NCI-H2107 (cell line): ENCODE measurements around the gene PPFIA2.

ENCODE experiments used
- DNase-seq: peaks from one replicate; lab custom pipeline; 2025; lab: John Stamatoyannopoulos, UW

PPFIA2 gene

GRCh38 chr12:81759190-81760051, at the start of gene PPFIA2:
Gene PPFIA2, minus strand, starts transcription at chr12:81759350.
- peak; percentile 6 for DNase-seq

DNA sequence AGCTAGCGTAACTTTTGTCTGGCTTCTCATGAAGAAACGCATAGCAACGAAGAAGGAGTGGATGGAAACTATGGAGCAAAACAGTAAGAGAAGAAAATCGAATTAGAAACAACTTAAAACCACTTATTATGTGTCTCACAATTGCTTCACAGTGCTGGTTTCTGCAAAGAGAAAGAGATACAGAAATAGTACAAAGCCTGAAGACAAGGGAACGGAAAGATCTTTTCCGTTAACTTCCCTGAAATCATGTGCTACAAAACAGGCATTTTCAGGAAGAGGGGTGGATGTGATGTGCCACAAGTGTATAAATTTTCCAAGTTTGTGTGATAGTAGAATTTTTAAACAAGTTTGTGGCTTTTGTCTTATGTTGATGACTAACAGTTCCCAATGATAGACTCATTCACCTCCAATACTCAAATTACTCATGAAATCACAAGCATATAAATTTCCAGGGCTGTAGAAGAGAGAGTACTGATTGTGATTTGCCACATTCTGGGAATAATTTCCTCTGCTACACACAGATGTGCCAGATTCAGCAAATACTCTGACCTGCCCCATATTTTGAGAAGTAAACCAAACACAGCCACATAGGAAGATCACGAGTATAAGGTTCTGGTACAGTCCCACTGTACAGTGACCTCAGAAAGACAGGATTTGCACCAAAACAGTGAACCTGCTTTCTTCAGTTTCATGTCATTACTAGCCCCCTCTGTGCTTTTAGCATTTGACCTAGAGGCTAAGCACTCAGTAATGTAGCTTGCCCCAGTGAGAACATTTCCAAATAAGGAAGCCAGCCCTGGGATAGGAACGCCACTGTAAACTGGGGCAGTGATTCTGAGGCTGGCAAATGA, 41.4 kb upstream of the PPFIA2 start:
- no peak for DNase-seq

DNA sequence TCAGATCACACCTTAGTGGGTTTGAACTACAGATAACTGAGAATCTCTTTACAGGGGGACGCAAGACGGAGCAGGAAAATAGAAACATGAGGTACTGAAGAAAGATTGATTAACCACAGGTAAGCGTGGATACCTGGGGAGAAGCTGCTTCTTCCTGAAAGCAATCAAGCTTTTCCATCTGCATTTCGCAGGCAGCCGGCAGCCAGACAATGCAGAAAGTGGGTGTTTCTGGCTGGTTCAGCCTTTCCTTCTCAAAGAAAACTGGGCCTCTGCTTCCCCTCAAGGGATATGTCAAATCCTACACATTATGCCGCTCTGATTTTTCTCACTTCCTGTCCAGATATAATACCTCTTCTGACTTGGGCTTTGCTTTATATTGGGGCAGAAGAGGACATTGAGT, 39.1 kb upstream of the PPFIA2 start:
- DNase-seq, result no peak

GRCh38 chr12:81797100-81797499, 38.0 kb upstream of the PPFIA2 start:
- DNase-seq, result no peak

- DNase-seq, result no peak
Measured at GRCh38 chr12:81792666-81793065, 33.5 kb upstream of the PPFIA2 start.

DNA sequence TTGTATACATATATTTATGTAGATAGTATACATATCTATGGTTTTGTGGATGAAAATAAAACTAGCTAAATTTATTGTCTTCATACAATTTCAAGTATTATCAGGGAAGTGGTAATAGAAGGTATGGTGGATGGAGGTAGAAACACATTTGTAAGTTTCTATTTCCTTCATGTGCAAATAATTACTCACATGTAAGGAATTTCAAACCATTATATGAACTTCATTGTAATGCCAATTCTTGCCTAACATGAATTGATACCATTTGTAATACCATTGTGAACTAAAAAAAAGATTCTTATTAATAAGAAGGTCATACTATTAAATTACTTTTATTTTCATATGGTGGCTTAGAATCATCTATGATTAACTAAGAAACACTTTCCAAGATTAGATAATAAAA, 20.1 kb upstream of the PPFIA2 start:
- DNase-seq, result no peak

GRCh38 chr12:81778719-81779118, 19.6 kb upstream of the PPFIA2 start:
- DNase-seq, result no peak

DNA sequence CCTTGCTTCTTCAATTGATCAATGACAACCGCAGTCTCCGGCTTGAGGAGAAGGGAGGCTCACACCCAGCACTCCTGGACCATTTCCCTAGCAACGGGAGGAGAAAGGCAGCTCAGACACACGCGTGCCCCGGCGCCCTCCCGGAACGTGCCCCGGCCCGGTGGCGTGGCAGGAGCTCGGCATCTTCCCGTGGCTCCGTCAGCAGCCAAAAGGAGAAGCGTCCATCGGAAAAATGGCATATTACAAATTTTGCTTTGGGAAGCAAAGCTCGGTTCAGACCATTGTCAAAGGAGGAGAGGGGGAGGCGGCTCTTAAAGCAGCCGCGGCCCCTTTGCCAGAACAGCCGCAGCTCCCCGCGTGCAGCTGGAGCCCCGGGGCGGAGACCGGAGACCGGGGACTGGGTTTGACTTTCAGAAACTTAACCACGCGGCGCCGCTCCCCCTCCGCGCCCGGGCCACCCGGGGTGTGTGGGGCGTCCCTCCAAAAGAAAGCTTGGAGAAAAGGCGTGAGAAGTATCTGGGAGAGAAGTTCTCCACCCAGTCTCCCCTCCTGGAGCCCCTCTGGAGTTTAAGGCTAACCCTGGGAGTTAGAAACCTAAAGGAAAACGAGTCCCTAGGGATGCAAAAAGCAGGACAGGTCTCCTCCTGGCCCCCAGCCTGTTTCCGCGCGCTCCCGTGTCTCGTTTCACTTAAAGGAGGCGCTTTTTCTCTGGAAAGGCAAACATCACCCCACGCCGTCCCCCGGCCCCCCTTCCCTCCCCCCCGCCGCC, 545 bp downstream of the PPFIA2 start:
- peak; percentile 11 for DNase-seq

DNA sequence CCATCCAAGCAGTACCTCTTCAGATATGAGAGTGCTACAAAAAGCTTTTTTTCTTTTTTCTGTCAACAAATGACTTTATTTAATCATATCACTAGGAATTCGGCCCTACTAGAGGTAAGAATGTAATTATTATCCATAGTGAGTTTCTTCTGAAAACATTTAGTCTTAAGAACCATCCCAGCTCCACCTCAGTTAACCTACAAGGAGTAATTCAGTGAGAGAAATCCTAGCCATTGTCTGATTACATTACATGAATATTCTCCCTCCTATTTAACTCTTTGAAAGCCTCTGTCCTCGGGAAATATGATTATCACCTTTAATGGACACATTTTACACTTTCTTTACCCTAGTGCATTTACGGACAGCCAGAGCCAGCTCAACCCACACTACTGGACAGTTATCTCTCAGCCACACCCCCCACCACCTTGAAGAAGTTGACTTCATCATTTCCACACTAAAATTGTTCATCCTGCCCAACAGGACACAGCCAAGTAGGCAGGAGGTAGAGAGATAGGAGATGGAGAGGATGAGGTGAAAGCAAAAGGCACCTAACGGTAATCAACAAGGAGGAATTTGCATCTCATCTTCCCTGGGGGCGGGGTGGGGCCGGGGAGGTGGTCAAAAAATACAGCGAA, 1.3 kb downstream of the PPFIA2 start:
- DNase-seq, result no peak

DNA sequence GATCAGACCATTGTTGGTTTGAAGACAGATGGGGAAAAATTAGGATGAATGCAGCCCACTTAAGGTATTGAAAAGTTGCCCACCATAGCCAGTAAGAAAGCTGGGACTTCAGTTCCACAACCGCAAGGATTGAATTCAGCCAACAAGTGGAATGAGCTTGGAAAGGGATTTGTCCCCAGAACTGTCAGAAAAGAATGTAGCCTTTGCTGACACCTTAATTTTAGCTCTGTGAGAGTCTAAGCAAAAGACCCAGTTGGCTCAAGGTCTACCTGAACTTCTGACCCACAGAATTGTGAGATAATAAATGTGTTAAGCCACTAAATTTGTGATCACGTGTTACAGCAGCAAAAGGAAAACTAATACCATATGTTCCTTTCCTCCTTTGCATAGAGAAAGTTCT, 29.4 kb downstream of the PPFIA2 start:
- DNase-seq, result no peak

DNA sequence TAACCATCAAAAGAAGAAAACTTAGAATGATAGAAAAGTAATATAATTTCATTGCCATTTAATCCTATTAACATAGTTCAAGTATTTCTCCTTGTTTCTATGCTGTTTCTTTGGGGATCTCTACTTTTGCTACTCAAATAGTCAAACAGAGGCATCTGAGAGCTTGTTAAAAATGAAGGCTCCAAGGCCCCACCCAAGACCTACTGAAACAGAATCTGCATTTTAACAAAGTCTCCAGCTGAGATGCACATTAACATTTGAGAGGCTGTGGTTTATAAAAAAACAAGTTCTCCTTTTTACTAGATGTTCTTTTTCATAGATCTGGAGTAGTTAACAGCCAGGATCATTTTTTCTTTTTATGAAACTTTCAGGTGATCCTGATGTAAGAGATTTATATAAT, 31.8 kb downstream of the PPFIA2 start:
- DNase-seq, result no peak

GRCh38 chr12:81726634-81727033, 32.5 kb downstream of the PPFIA2 start:
- no peak for DNase-seq

- DNase-seq, result no peak
Measured at GRCh38 chr12:81723361-81723760, 35.8 kb downstream of the PPFIA2 start.

DNA sequence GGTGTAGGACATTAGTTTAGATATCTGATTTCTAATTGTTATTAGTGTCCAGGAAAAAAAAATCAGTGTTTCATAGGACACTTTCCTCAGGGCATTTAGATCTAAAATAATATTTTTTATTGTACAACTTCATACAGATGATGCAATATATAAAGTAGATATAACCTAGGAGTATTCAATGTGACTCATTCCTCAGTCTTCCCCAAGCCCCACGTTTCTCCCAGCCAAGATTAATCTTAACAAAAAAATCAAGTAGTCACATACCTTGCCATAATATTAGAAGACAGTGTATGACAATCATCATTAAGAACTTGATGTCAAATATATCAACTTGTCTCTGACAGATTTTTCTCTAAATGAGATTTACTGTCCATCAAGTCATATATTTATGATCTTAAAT, 37.1 kb downstream of the PPFIA2 start:
- no peak for DNase-seq

DNA sequence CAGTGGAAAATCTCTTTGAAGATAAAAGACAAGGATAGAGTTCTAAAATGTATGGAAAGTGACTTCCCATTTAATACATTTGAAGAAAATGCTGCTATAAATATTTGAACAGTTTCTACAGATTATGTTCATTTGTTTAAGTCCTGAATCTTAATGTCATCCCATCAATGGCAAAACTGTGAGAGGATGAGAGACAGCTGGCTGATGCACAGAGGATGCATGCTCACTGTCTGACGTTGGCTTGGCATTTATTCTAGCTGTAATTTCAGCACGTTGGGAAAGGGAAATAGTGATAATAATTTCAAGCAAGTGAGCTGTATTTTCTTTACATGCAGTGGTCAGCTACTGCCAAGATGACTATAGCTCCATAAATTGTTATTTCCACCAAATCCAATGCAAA, 40.5 kb downstream of the PPFIA2 start:
- DNase-seq, result no peak

DNA sequence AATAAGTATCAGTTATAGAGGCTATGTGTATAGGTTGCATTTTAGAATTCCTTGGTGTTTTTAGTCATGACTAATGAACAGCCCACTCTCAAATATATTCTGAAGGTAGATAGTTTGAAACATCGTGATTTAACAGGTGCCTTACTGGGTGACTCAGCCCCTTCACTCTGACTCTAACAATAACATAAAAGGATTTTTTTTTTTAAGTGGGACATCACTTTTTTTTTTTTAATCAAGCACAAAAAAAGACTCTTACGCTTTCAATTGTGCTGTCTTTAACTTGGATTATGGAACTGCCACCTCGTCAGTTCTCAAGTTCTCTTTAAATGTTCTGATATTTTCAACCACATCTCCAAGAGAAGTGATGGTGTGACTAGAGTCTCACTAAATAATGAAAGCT, 46.6 kb downstream of the PPFIA2 start:
- DNase-seq, result no peak

DNA sequence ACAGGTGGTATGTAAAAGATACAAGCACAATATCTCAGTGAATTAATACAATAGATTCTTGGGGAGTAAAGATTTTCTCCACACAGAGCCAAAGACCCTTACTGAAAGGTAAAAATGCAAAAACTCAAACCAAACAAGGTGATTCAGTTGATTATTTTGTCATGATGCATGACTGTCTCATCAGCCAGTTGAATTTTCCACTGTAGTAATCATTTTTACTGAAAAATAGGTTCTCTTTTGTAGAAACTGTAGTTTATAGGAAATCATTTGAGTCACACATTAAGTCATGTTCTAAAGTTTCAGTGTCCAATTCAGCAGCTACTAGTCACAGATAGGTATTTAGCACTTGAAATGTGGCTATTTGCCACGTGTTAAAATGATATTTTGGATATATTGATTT, 53.6 kb downstream of the PPFIA2 start:
- no peak for DNase-seq

- no peak for DNase-seq
Measured at GRCh38 chr12:81699551-81699950, 59.6 kb downstream of the PPFIA2 start.

GRCh38 chr12:81692008-81692407, 67.1 kb downstream of the PPFIA2 start:
- DNase-seq, result no peak

GRCh38 chr12:81683881-81684280, 75.3 kb downstream of the PPFIA2 start:
- no peak for DNase-seq

- no peak for DNase-seq
Measured at GRCh38 chr12:81679614-81680013, 79.5 kb downstream of the PPFIA2 start.

DNA sequence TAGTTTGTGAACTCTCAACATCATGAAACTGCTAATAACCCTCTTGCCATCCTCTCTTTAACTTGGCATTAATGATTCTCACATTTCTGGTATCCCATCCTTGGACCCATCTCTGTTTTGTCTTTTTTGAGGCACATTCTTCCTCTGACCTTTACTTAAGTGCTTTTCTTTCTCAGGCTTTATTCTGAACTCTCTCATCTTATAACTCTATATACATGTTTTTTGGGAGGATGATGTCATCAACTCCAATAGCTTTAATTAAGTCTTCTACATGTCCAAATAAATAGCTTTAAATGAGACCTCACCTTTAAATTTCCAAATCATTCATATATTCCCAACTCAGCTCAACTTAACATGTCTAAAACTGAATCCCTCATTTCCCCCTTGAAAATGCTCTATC, 88.4 kb downstream of the PPFIA2 start:
- no peak for DNase-seq
